HL-60 (cell line): ENCODE results near the gene ANAPC13.

Experiments
- DNase-seq, 2 experiments: peaks; one replicate each; pipeline ENCODE4 v3.0.0-alpha.2; 2010 to 2020; ENCODE audit warnings: low read depth in 1 of 2, low spot score in 1 of 2
- H3K27ac ChIP-seq: fragments of 250-450 bp; sonication (Bioruptor Pico); replicated peaks from 2 replicates; pipeline ENCODE4 v1.5.1; 2020; ENCODE audit warnings: mild to moderate bottlenecking, moderate library complexity
- H3K27me3 ChIP-seq: fragments of 250-450 bp; sonication (Bioruptor Pico); 2 replicates; pipeline ENCODE4 v1.5.1; 2021; ENCODE audit warnings: mild to moderate bottlenecking, moderate library complexity; ENCODE audit not compliant: insufficient read depth, poor library complexity, severe bottlenecking
- H3K4me3 ChIP-seq: replicated peaks from 2 replicates; pipeline ENCODE4 v1.5.1; 2011; ENCODE audit warnings: mild to moderate bottlenecking, control low read depth, low read length; ENCODE audit not compliant: insufficient read depth
- CTCF ChIP-seq: IDR thresholded peaks from one replicate; pipeline ENCODE4 v1.5.1; 2011; ENCODE audit warnings: low read length, control low read depth, inconsistent platforms; ENCODE audit not compliant: insufficient read depth
- GABPA ChIP-seq: IDR thresholded peaks from 2 replicates; pipeline ENCODE4 v1.6.1; 2012; ENCODE audit warnings: low read depth
- POLR2AphosphoS5 ChIP-seq: IDR thresholded peaks from 2 replicates; pipeline ENCODE4 v1.6.1; 2012; ENCODE audit warnings: low read depth
- REST ChIP-seq: IDR thresholded peaks from 2 replicates; pipeline ENCODE4 v1.6.1; 2012; ENCODE audit warnings: low read depth; ENCODE audit not compliant: insufficient replicate concordance
- SPI1 ChIP-seq: IDR thresholded peaks from 2 replicates; pipeline ENCODE4 v1.6.1; 2012; ENCODE audit warnings: low read depth, mild to moderate bottlenecking, borderline replicate concordance

ANAPC13 gene

DNA sequence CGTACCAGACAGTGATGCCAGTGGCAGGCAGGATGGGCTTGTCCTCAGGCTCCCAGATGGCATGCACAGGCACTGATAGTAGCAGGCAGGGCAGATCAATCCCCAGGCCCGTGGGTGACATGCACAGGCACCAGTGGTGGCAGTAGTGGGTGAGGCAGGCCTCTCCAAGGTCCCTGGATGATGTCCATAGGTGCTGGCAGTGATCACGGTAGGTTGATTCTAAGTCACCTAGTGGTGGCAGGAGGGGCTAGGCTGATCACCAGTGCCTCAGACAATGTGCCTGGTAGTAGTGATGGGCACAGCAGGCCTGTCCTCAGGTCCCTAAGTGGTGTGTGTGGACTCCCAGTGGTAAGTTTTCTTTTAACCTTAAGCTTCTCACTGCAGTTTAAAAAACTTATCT is 19.7 kb upstream of the ANAPC13 start:
- TF ChIP-seq POLR2AphosphoS5 = no peak
- no peak for TF ChIP-seq REST
- TF ChIP-seq SPI1 = no peak
- no peak for TF ChIP-seq GABPA

DNA sequence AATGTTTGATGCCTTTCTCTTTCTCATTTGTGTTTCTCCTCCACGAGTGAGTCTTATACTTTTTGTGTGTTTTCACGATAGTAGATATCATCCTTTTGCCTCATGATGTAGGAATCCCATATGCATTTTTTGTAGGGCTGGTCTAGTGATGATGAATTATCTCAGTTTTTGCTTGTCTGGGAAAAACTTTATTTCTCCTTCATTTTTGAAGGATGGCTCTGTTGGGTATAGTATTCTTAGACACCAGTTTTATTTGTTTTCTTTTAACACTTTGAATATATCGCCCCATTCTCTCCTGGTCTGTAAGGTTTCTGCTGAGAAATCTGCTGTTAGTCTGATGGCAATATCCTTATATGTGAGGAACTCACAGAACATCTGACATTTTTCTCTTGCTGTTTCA is 18.3 kb upstream of the ANAPC13 start:
- DNase-seq = no peak
- no peak for TF ChIP-seq REST
- TF ChIP-seq POLR2AphosphoS5 = no peak
- no peak for TF ChIP-seq GABPA
- no peak for TF ChIP-seq CTCF
- no peak for TF ChIP-seq SPI1

More for the DNA sequence above, 19.7 kb upstream of the ANAPC13 start:
- no peak overlapping the region for H3K4me3 ChIP-seq
- no peak overlapping the region for H3K27ac ChIP-seq
- DNase-seq = no peak
- H3K27me3 ChIP-seq = no peaks in the 10 kb centered on the region

GRCh38 chr3:134503266-134503665 is 17.5 kb upstream of the ANAPC13 start:
- no peak for DNase-seq
- Histone ChIP-seq H3K4me3 (no peak overlapping the region), H3K27me3 (no peaks in the 10 kb centered on the region), H3K27ac (no peak overlapping the region)
- TF ChIP-seq POLR2AphosphoS5 (no peak), GABPA (no peak), REST (no peak), SPI1 (no peak), CTCF (no peak)

More for the DNA sequence above, 18.3 kb upstream of the ANAPC13 start:
- no peak overlapping the region for H3K4me3 ChIP-seq
- H3K27me3 ChIP-seq = no peaks in the 10 kb centered on the region
- H3K27ac ChIP-seq = no peak overlapping the region
